GM12878 (cell line): ENCODE measurements around the gene KRTAP1-1. TPM values are rescaled to one million over a fixed set of nuclear protein-coding genes. Genes with fewer than 3 reads are reported as not detected.
"Not testable (repeated sequence)": the region's sequence is repeated elsewhere in the genome, so short reads cannot be mapped to it uniquely, and the experiment has no call there.

Source experiments
- ATAC-seq: fragments of 200-7000 bp; cut with Tn5 transposase; 3 replicates; pipeline ENCODE4 v1.9.1; 2020; ENCODE audit warnings: mild to moderate bottlenecking, moderate library complexity
- BruUV-seq: library from RNA; stranded (reverse); fragments of 400-500 nt; replicated peaks from 2 replicates; lab custom pipeline; 2021; lab: Mats Ljungman, UMichigan
- CTCF ChIA-PET: fragments of 300-600 bp; sonication (Branson Sonifier 250); formaldehyde crosslinking; extraction: SDS; loops from one replicate; lab custom pipeline; 2021; ENCODE audit warnings: inconsistent platforms; lab: Yijun Ruan, JAX
- POLR2A ChIA-PET: fragments of 350-600 bp; formaldehyde crosslinking; extraction: SDS; loops from one replicate; lab custom pipeline; 2021; ENCODE audit warnings: inconsistent platforms; lab: Charles Lee
- RAD21 ChIA-PET: fragments of 300-600 bp; sonication (Branson Sonifier 250); formaldehyde crosslinking; loops from one replicate; lab custom pipeline; 2023; ENCODE audit warnings: antibody characterized with exemption; ENCODE audit not compliant: unreplicated experiment; lab: Charles Lee
- SMC1A ChIA-PET: fragments of 300-600 bp; sonication (Branson Sonifier 250); formaldehyde crosslinking; loops from one replicate; lab custom pipeline; 2023; ENCODE audit not compliant: unreplicated experiment, uncharacterized antibody; lab: Charles Lee
- DNase-seq: peaks from one replicate; pipeline ENCODE4 v3.0.0-alpha.2; 2011; ENCODE audit warnings: low read depth, low spot score
- FAIRE-seq: peaks from 3 replicates; lab custom pipeline; 2011; peaks lifted over from hg19 to GRCh38; lab: Jason Lieb, UNC
- H2AFZ ChIP-seq: 2 replicates; pipeline ENCODE4 v1.6.0; 2011; ENCODE audit warnings: low read depth, low read length, control low read depth; ENCODE audit not compliant: control insufficient read depth
- H3K27ac ChIP-seq: 2 replicates; pipeline ENCODE4 v1.5.1; 2011; ENCODE audit warnings: control low read depth; ENCODE audit not compliant: control insufficient read depth, insufficient read depth
- H3K27me3 ChIP-seq, 2 experiments: replicated peaks in 1 of 2; 2 replicates each; pipeline versions ENCODE4 v1.6.0 to v1.6.1; 2011; ENCODE audit warnings: low read length in 1 of 2; ENCODE audit not compliant: control insufficient read depth in 2 of 2, insufficient read depth in 2 of 2
- H3K36me3 ChIP-seq, 2 experiments: 2 replicates each; pipeline ENCODE4 v1.5.1; 2011; ENCODE audit warnings: low read length in 1 of 2; ENCODE audit not compliant: control insufficient read depth in 2 of 2, insufficient read depth in 2 of 2
- H3K4me1 ChIP-seq: 2 replicates; pipeline ENCODE4 v1.6.1; 2011; ENCODE audit warnings: mild to moderate bottlenecking, low read length, moderate library complexity, mixed read lengths; ENCODE audit not compliant: control insufficient read depth, insufficient read depth
- H3K4me2 ChIP-seq: 2 replicates; pipeline ENCODE4 v1.6.0; 2011; ENCODE audit warnings: control low read depth; ENCODE audit not compliant: control insufficient read depth, insufficient read depth
- H3K4me3 ChIP-seq: fragments of 200-600 bp; sonication (generic); 2 replicates; pipeline ENCODE4 v1.5.1; 2016
- H3K79me2 ChIP-seq: 2 replicates; pipeline ENCODE4 v1.6.0; 2011; ENCODE audit warnings: low read length; ENCODE audit not compliant: control insufficient read depth, insufficient read depth
- H3K9ac ChIP-seq: 2 replicates; pipeline ENCODE4 v1.8.0; 2011; ENCODE audit warnings: low read length, control low read depth, mixed read lengths; ENCODE audit not compliant: control insufficient read depth, insufficient read depth
- H3K9me3 ChIP-seq: replicated peaks from 3 replicates; pipeline ENCODE4 v1.5.1; 2011; ENCODE audit warnings: mild to moderate bottlenecking, low read length; ENCODE audit not compliant: control insufficient read depth, insufficient read depth
- H4K20me1 ChIP-seq: 2 replicates; pipeline ENCODE4 v1.6.0; 2011; ENCODE audit not compliant: control insufficient read depth, insufficient read depth
- POLR2A ChIP-seq: IDR thresholded peaks from 2 replicates; pipeline ENCODE4 v1.6.1; 2011; ENCODE audit warnings: low read depth, mild to moderate bottlenecking, low read length
- REST ChIP-seq: IDR thresholded peaks from 2 replicates; pipeline ENCODE4 v1.6.1; 2012; ENCODE audit warnings: mild to moderate bottlenecking, low read depth, low read length
- SREBF1 ChIP-seq: IDR thresholded peaks from 2 replicates; pipeline ENCODE4 v1.6.1; 2012; ENCODE audit warnings: mild to moderate bottlenecking, low read length
- STAT1 ChIP-seq: fragments of 450-650 bp; conservative IDR thresholded peaks from 2 replicates; pipeline ENCODE4 v1.6.1; 2014; ENCODE audit warnings: antibody characterized with exemption, mild to moderate bottlenecking
- TCF3 ChIP-seq: IDR thresholded peaks from 2 replicates; pipeline ENCODE4 v1.6.1; 2012; ENCODE audit warnings: low read depth, mild to moderate bottlenecking, low read length, borderline replicate concordance; ENCODE audit not compliant: insufficient read depth
- WGBS: methylation state at CpG from one replicate; pipeline ENCODE4 v1.1.6; 2016; ENCODE audit warnings: low lambda C conversion rate; ENCODE audit not compliant: insufficient replicate concordance, insufficient coverage; ENCODE audit errors: missing lambda C conversion rate; 5-methylcytosine and 5-hydroxymethylcytosine counted together
- in situ Hi-C: fragments of 300-500 bp; cut with MboI; formaldehyde crosslinking; loops from 9 replicates; pipeline ENCODE4 v1.14.3; 2018; ENCODE audit warnings: mixed read lengths
- intact Hi-C: fragments of 100-400 bp; cut with micrococcal nuclease; formaldehyde crosslinking; loops from one replicate; pipeline ENCODE4 v1.14.2; 2022; ENCODE audit not compliant: unreplicated experiment
- polyA plus RNA-seq, 11 experiments: library from polyadenylated mRNA; depleted of rRNA in 4 of 11; unstranded in 6 of 11; stranded (reverse) in 5 of 11; fragments of >200 nt; fragmentation: Nextera tagmentation in 4 of 11; fragmentation: Illumina TruSeq in 1 of 11; extraction: Ambion mirVana in 4 of 11; extraction: Trizol in 1 of 11; gene quantifications; 1 replicate in 1 of 11; 2 replicates in 10 of 11; pipeline versions ENCODE4 v1.2.1 to v1.2.3, GENCODE V29; 2011 to 2016; ENCODE audit warnings: inconsistent platforms in 2 of 11, missing spikeins in 2 of 11, low read depth in 1 of 11
- total RNA-seq, 4 experiments: library from RNA; depleted of rRNA in 3 of 4; stranded (reverse); fragments of >200 nt in 3 of 4; fragmentation: Illumina TruSeq in 1 of 4; extraction: Trizol in 1 of 4; gene quantifications; 2 replicates each; pipeline versions ENCODE4 v1.2.1 to v1.2.3, GENCODE V29; 2013 to 2021

The KRTAP1-1 gene
- total and polyA plus RNA-seq, 10 of the 15 experiments (the other 5 are each of a cell fraction or from before 2014, with no cell fraction given) = not detected

DNA sequence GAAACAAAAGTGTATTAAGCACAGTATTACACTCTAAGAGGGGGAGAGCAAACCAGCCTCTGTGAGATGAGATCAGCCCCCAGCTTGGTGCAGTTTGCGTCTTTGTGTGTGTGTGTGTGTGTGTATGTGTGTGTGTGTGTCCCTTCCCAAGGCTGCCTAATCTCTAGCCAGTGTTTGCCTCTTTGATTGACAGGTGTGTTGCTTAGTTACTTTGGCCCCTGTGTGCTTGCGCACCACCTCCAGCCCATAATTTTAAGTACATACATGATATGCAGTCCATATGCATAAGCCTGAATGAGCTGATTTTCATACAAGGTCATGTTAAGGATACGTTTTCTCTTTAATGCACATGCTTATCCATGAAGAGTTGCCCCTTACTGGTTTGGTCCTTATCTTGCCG lies 39.5 kb downstream of the KRTAP1-1 start:
- 52% methylated on average over 4 of the region's 4 CpGs for WGBS
- POLR2A ChIA-PET = no interaction called here
- no peak for ATAC-seq
- Histone ChIP-seq H2AFZ (no peak overlapping the region), H3K4me3 (no peak overlapping the region), H3K4me1 (no peaks in the 10 kb centered on the region), H3K4me2 (no peak overlapping the region), H3K27ac (no peak overlapping the region), H3K9me3 (no peaks in the 10 kb centered on the region), H4K20me1 (no peaks in the 10 kb centered on the region), H3K27me3 (peaks cover 0 to 1% of the 10 kb centered on the region in 2 experiments; a peak in 2 of 4 replicates), H3K9ac (no peak overlapping the region), H3K79me2 (no peaks in the 10 kb centered on the region), H3K36me3 (no peaks in the 10 kb centered on the region)
- SMC1A ChIA-PET = no interaction called here
- no peak for FAIRE-seq
- no TSS peak for BruUV-seq
- CTCF ChIA-PET = no interaction called here
- in situ Hi-C loops = no loop called here
- intact Hi-C loops = no loop called here
- RAD21 ChIA-PET = no interaction called here
- no peak for DNase-seq
- TF ChIP-seq SREBF1 (no peak), POLR2A (no peak), STAT1 (no peak), REST (no peak), TCF3 (no peak)

DNA sequence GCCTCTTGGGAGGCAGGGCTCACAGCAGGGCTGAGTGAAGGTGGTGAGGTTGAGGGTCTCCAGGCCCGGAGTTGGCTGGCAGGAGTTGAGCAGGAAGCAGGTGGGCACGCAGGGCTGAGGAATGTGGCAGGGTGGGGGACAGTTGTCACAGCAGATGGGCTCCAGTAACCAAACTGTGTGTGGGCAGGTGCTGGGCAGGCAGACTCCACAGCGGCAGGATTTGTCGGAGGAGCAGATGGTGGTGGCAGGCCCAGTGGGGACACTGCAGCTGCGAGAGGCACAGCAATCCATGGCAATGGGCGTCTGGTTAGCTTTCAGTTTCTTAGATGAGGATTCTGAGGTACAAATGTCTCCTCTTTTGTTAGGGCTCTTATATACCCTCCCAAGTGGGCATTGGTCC lies 41.7 kb downstream of the KRTAP1-1 start, which contains the start of gene KRTAP3-2:
Gene KRTAP3-2, minus strand, starts transcription at position 344 of the 400 bp plus-strand sequence. Its CDS starts 53 bp downstream, at position 291.
- H4K20me1 ChIP-seq, H3K27me3 ChIP-seq, RAD21 ChIA-PET, H3K27ac ChIP-seq, POLR2A ChIA-PET, H2AFZ ChIP-seq, CTCF ChIA-PET, H3K4me2 ChIP-seq, FAIRE-seq, H3K4me1 ChIP-seq, BruUV-seq, H3K9me3 ChIP-seq, H3K36me3 ChIP-seq, intact Hi-C loops, DNase-seq, ATAC-seq, SMC1A ChIA-PET, H3K4me3 ChIP-seq, in situ Hi-C loops, H3K79me2 ChIP-seq, H3K9ac ChIP-seq: not testable (repeated sequence)
- WGBS = 46% methylated on average over 4 of the region's 6 CpGs
